K562 (cell line): ENCODE measurements around the gene RAB31. TPM values are rescaled to one million over a fixed set of nuclear protein-coding genes. Genes with fewer than 3 reads are reported as not detected.

ENCODE experiments used
- CREBBP ChIP-seq: IDR thresholded peaks from one replicate; pipeline ENCODE4 v1.6.1; 2012; ENCODE audit warnings: low read depth, mild to moderate bottlenecking, control low read depth, inconsistent platforms, low read length
- DMBX1 ChIP-seq: fragments of 250-450 bp; sonication (Bioruptor Pico); IDR thresholded peaks from 2 replicates; pipeline ENCODE4 v1.8.0; 2022; ENCODE audit warnings: inconsistent platforms, mild to moderate bottlenecking, moderate library complexity, borderline replicate concordance
- FOXO4 ChIP-seq: fragments of 450-650 bp; formaldehyde crosslinking; IDR thresholded peaks from 2 replicates; pipeline ENCODE4 v1.4.0; 2020; ENCODE audit warnings: mild to moderate bottlenecking, moderate library complexity
- FOXP1 ChIP-seq: sonication (generic); formaldehyde crosslinking; IDR thresholded peaks from 2 replicates; pipeline ENCODE4 v1.8.0; 2022; ENCODE audit warnings: mild to moderate bottlenecking, missing genetic modification reagents
- IFI16 ChIP-seq: fragments of 250-450 bp; sonication (Bioruptor Pico); IDR thresholded peaks from 2 replicates; pipeline ENCODE4 v2.1.2; 2022; ENCODE audit warnings: mild to moderate bottlenecking, inconsistent platforms
- ILF3 ChIP-seq: fragments of 450-650 bp; IDR thresholded peaks from 2 replicates; pipeline ENCODE4 v1.6.1; 2018; ENCODE audit warnings: antibody characterized with exemption, mild to moderate bottlenecking, moderate library complexity, borderline replicate concordance
- RBM15 ChIP-seq: fragments of 200-400 bp; formaldehyde crosslinking; IDR thresholded peaks from 2 replicates; pipeline ENCODE4 v1.6.1; 2018; ENCODE audit warnings: mild to moderate bottlenecking, low read length, moderate library complexity; ENCODE audit not compliant: insufficient read depth
- RREB1 ChIP-seq: fragments of 250-450 bp; sonication (Bioruptor Pico); IDR thresholded peaks from 2 replicates; pipeline ENCODE4 v1.4.0; 2020
- SP1 ChIP-seq: sonication (generic); formaldehyde crosslinking; IDR thresholded peaks from 2 replicates; pipeline ENCODE4 v1.8.1; 2022; ENCODE audit warnings: mild to moderate bottlenecking, missing genetic modification reagents
- STAT5A ChIP-seq: IDR thresholded peaks from 2 replicates; pipeline ENCODE4 v1.6.1; 2012; ENCODE audit warnings: low read length, inconsistent platforms, borderline replicate concordance
- TFAP4 ChIP-seq: sonication (generic); formaldehyde crosslinking; IDR thresholded peaks from 2 replicates; pipeline ENCODE4 v1.8.0; 2022; ENCODE audit warnings: missing genetic modification reagents, mild to moderate bottlenecking, moderate library complexity, borderline replicate concordance
- USF1 ChIP-seq: sonication (generic); formaldehyde crosslinking; IDR thresholded peaks from 2 replicates; pipeline ENCODE4 v1.9.0; 2022; ENCODE audit warnings: mild to moderate bottlenecking, missing genetic modification reagents
- ZBED1 ChIP-seq: IDR thresholded peaks from 2 replicates; pipeline ENCODE4 v1.6.1; 2014
- ZNF175 ChIP-seq: fragments of 200-800 bp; sonication (Bioruptor generic); IDR thresholded peaks from 2 replicates; pipeline ENCODE4 v1.6.1; 2016; ENCODE audit warnings: low read depth, mild to moderate bottlenecking, missing genetic modification characterization, missing compliant biosample characterization
- ZNF445 ChIP-seq: fragments of 250-450 bp; sonication (Bioruptor Pico); IDR thresholded peaks from 2 replicates; pipeline ENCODE4 v1.4.0; 2020; ENCODE audit warnings: low read depth, mild to moderate bottlenecking, moderate library complexity
- ZNF740 ChIP-seq, 3 experiments: fragments of 200-800 bp in 1 of 3; sonication (Bioruptor generic) in 1 of 3; sonication (generic) in 1 of 3; formaldehyde crosslinking in 1 of 3; IDR thresholded peaks; 2 replicates each; pipeline versions ENCODE4 v1.6.1 to v1.8.0; 2016 to 2022; ENCODE audit warnings: mild to moderate bottlenecking in 2 of 3, missing compliant biosample characterization in 2 of 3, missing genetic modification characterization in 2 of 3, missing genetic modification reagents in 1 of 3
- polyA plus RNA-seq, 8 experiments: library from polyadenylated mRNA; depleted of rRNA in 4 of 8; stranded (reverse) in 5 of 8; unstranded in 3 of 8; fragments of >200 nt; fragmentation: Nextera tagmentation in 2 of 8; fragmentation: Illumina TruSeq in 1 of 8; extraction: Ambion mirVana in 2 of 8; extraction: Trizol in 1 of 8; gene quantifications; 2 replicates each; pipeline versions ENCODE4 v1.2.1 to v1.2.3, GENCODE V29; 2011 to 2014; ENCODE audit warnings: inconsistent platforms in 1 of 8, missing spikeins in 1 of 8
- total RNA-seq, 7 experiments: library from RNA; depleted of rRNA in 6 of 7; stranded (reverse); fragments of >200 nt in 6 of 7; fragmentation: Illumina TruSeq in 2 of 7; extraction: Trizol in 2 of 7; gene quantifications; 2 replicates each; pipeline versions ENCODE4 v1.2.1 to v1.2.3, GENCODE V29; 2011 to 2021; ENCODE audit warnings: low replicate concordance in 1 of 7

Gene RAB31
- total and polyA plus RNA-seq, 9 of the 15 experiments (the other 6 are each of a cell fraction or from before 2014, with no cell fraction given), result 20.7 to 70.4 (median 41.3) TPM

- TF ChIP-seq USF1 (CRISPR knock-in tag) (no peak), ZBED1 (no peak), ZNF175 (CRISPR knock-in tag) (peak; percentile 79; the same call in 1 of the 2 replicates), ZNF445 (no peak), FOXO4 (CRISPR knock-in tag) (no peak), RREB1 (CRISPR knock-in tag) (no peak), TFAP4 (CRISPR knock-in tag) (peak; percentile 90; the same call in 1 of the 2 replicates), SP1 (CRISPR knock-in tag) (no peak), RBM15 (no peak), CREBBP (no peak), DMBX1 (peak; percentile 72), FOXP1 (CRISPR knock-in tag) (no peak), STAT5A (no peak), ILF3 (no peak), ZNF740 (CRISPR knock-in tag; IDR thresholded peaks at IDR 0.05) (no peak), ZNF740 (tag; IDR thresholded peaks at IDR 0.05) (no peak), IFI16 (CRISPR knock-in tag) (no peak)
Observed at GRCh38 chr18:9849407-9850283, 141.5 kb downstream of the RAB31 start (continued).
